TTC549 (cell line): ENCODE results near the gene CSH2.

Source experiments
- FAIRE-seq: peaks from 2 replicates; lab custom pipeline; 2012; peaks lifted over from hg19 to GRCh38; lab: Jason Lieb, UNC

CSH2 gene

DNA sequence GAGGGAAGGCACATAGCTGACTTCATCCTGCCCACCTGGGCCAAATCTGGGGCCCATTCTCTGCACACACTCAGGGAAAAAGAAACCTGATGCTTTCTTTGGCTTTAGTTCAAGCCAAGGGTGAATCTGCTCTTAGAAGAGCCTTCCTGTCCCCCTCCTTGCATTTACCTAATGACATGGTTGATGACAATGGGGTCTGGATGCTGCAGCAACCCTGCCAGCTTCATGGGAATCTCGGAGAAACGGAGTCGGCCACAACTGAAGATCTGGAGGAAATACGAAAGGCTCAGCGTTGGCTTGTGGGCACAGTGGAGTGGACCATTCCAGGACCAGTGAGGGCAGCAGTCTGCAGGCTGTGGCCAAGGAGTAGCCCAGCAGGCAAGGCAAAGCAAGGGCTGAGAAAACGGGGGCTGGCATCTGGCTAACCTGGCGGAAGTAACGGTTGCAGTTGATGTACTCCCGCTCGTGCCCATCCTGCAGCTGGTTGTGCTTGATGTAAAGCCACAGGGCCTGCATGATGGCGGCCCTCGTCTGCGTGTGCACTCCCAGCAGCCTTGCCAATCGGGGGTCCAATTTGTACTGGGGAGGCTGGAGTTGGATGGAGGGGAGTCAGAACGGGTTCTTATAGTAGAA, 39.6 kb downstream of the CSH2 start:
- no peak for FAIRE-seq

DNA sequence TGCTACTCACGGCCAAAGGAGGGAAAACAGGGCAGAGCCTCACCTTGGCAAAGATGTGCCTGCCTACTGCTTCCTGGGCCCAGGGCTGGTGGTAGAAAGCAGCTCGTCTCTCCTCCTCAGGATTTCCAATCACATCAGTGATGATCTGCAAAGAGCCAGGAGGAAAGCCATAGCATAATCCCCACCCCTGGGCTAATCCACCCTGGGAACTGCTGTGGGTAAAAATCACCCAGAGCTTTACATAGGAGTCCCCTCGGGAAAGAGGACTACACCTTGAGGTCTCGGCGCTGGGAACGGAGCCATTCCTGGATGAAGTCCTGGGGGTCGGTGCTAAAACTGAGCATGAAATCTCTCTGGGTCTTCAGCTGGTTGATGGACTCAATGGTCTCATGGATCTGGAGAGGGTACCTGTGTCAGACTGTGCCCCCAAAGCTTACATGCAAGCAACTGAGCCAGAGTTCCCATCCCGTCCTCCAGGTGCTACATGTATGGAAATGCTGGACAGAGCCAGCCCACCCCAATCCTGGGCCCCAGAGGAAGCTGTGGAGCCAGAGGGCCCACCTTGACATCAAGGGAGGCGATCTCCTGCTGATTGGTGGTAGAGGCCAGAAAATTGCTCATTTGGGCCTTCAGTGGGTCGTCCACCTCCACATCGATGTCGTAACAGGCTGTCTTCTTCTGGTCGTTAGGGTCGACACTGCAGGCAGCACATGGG, 40.3 kb downstream of the CSH2 start:
- no peak for FAIRE-seq

DNA sequence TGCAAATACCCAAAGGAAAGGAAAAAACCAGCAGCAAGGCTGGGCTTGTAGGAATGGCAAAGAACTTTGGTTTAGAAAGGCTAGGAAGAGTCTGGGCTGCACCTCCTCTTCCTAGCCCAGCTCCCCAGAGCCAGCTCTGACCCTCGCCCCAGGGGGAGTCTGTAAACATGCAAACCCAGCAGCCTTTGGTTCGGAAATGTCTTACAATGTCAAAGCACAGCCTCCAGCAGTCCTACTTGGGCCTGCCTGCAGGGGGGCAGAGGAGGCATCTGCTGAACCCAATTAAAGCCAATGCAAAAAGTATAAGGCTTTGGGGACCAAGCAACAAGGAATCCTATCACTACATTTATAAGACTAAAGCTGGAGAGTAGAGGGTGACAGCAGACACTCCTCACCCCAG, 41.0 kb downstream of the CSH2 start:
- no peak for FAIRE-seq

DNA sequence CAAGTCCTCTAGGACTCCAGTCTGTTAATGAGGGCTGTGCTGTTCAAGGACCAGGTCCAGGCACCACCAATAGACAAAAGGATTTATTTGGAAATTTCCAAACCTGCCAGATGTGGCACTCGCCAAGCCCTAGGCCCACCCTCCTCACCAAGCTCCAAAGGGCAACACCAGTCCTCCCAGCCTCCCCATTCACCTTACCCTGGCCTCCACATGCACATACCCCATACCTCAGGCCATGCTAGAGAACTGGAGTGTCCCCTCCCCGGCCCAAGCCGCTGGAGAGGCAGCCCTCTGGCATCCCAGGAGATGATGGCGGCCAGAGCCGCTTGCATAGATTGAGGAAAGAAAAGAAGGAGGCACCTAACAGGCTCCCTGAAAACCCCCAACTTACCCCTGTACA, 41.5 kb downstream of the CSH2 start:
- no peak for FAIRE-seq

DNA sequence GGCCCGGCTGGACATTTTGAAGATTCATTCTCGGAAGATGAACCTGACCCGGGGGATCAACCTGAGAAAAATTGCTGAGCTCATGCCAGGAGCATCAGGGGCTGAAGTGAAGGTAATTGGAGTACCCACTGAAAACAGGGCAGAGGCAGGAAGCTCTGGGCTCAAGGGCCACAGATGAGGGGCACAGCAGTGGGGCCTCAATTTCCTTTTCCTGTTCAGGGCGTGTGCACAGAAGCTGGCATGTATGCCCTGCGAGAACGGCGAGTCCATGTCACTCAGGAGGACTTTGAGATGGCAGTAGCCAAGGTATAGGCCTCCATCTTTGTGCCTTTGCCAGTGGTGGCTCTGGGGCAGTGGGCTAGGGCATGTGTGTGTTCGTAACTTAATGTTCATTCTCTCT, 42.0 kb downstream of the CSH2 start:
- no peak for FAIRE-seq

DNA sequence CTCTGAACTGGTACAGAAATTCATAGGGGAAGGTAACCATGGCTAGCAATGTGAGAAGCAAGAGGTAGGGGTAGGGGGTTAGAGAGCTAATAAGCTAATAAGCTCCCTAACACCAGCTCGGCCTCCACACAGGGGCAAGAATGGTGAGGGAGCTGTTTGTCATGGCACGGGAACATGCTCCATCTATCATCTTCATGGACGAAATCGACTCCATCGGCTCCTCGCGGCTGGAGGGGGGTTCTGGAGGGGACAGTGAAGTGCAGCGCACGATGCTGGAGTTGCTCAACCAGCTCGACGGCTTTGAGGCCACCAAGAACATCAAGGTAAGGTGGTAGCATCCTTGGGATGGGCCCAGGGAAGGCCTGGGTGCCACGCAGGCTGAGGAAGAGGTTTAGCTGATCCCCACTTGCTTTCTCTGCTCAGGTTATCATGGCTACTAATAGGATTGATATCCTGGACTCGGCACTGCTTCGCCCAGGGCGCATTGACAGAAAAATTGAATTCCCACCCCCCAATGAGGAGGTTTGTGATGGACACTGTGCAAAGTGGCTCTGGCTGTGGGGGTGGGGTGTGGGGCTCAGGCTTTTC, 42.5 kb downstream of the CSH2 start:
- FAIRE-seq, result no peak

DNA sequence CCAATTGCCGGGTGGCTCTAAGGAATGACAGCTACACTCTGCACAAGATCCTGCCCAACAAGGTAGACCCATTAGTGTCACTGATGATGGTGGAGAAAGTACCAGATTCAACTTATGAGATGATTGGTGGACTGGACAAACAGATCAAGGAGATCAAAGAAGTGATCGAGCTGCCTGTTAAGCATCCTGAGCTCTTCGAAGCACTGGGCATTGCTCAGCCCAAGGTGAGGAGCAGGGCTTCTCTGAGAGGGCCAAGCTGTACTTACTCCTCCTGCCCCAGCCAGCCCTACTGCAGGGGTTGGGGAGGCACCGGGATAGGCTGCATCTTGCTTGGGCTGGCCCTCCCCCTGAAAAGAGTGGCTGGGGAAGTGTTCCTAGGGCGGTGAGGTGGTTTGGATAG, 43.2 kb downstream of the CSH2 start:
- FAIRE-seq, result no peak

DNA sequence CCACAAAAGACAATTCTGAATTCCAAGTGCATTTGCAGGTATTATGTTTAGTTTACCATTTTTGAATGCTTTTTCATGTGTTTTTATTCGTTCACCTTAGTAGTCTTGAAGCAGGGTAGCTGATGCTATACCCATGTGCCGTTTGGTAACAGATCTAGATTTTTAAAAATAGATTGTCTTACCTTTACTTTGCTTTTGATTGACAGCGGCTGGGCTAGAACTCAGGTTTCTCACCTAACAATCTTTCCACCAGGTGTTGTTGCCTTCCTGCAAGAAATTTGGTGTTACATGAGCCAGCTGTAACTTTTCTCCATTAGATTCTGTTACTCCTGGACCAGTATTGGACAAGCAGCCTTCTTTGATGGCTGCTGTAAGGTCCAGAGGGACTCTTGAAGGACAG, 44.5 kb downstream of the CSH2 start:
- FAIRE-seq, result no peak

DNA sequence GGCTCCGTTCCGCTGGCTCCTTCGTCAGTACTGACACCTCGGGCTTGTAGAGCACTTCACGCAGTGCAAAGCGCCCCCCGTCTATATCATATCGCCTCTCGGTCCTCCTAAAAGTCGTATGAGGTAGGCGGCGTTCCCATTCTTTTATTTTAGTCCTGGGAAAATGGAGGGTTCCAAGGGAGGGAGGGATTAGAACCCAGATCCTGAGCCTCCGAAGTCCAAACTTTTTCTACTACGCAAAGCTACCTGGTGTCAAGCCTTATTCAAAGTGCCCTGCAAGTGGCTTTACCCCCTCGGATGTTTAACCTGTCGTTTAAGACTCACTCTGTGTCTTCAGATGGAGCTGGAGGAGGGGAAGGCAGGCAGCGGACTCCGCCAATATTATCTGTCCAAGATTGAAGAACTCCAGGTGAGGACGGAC, 45.7 kb downstream of the CSH2 start:
- no peak for FAIRE-seq

DNA sequence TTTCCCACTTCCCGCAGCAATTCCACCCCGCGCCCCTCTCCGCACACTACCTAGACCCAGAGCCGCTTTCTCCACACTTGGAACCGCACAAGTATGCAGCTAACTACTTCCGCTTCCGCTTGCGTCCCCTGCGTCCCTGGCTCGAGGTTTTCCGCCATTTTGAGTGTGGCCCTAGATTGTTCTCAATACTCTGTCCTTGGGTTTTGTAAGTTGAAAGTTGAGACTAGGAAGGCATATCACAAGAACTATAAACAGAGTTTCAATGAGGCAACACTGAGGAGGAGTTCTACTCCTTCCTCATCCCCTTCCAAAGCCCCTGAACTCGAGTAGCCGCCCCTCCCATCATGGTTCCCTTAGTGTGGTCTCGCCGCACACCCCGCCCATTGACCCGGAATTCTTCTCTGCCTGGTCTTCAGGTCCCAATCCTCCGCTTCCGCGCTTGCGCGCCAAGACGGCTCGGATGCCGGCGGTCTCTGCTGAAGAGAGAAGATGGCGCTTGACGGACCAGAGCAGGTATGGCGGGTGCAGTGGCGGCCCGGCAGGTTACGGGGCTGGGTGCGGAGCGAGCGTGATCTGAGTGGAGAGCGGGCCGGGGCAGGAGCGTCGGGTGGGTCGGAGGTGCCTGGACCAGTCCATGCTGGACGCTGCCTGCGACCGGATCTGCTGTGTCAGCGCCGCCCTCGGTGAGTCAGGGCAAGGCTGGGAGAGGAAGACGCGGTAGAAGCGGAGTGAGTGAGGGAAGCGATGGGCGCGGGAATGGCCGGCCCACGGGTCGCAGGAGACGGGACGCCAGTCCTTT, 46.3 kb downstream of the CSH2 start, which contains the start of the genes FTSJ3 and PSMC5:
Gene FTSJ3, minus strand, starts transcription at position 662 of the 799 bp plus-strand sequence. CDS start 761 bp downstream, outside the sequence.
Gene PSMC5, plus strand, starts transcription at position 430 of the 799 bp plus-strand sequence. Its CDS starts 60 bp downstream, at position 490.
- no peak for FAIRE-seq

DNA sequence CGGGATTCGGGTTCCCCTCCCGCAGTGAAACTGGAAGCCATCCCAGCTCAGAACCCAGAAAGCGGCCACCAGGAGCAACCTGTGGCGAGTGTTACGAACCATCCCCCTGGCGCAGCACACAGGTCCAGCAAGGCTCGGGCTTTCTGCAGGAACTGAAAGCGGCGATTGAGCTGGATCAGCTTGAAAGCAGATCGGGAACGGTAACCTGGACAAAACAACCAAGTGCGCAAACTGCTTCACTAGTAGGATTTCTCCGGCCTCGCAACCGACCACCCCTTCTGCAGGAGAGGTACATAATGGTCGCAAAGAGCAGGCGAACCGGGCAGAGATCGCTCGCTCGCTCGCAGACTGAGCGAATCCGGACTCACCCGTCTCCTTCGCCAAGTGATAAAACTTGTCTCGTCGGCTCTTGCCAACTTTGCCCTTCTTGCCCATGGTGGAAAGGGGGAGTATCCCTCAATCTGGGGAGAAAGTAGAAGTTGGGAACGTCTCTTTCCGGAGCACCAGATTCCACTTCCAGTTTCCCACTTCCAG, 46.9 kb downstream of the CSH2 start:
- FAIRE-seq, result no peak

DNA sequence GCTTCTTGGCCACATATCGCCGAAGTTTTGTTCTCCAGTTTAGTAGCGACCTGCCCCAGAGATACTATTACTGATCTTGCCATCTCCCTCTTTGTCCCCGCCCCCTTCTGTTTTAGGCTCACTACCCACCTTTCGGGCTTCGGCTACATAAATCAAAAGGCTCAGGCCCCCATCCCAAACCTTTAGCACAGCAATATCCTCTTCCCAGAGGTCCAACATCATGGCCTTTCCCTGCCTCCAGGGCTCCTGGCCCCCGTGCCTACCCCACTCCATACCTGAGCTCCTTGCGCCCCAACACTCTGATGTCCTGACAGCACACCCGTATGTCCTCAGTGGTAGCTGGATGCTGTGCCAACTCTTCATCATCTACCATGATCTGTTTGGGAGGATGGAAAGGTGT, 49.1 kb downstream of the CSH2 start:
- FAIRE-seq, result no peak

DNA sequence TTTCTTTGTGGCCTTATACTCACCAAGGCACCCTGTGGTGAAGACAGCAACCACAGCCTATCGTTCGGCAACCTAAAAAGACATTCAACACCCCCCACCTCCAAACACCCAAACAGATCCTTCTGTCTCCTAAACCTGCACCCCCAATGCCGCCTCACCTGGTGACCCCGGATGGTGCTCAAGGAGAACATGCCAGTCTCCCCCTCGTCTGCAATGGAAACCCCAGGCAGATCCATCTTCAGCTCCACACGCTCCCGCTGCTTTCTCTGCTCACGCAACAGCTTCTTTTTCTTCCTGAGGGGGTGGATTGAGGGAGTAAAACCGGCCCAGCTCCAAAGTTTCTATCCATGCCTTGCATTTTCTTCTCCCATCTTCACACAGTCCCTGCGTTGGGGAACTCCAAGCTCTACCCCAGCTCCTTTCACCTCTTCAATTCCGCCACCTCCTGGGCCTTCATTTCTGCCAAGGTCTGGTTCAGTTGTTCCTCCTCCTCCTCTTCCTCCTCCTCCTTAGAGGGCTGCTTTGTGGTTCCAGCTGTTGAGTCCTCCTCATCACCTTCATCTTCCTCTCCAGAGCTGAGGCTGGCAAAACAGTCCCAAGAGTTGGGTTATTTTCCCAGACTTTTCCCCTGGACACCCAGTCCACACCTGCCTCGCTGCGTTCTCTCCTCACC, 49.7 kb downstream of the CSH2 start:
- no peak for FAIRE-seq

DNA sequence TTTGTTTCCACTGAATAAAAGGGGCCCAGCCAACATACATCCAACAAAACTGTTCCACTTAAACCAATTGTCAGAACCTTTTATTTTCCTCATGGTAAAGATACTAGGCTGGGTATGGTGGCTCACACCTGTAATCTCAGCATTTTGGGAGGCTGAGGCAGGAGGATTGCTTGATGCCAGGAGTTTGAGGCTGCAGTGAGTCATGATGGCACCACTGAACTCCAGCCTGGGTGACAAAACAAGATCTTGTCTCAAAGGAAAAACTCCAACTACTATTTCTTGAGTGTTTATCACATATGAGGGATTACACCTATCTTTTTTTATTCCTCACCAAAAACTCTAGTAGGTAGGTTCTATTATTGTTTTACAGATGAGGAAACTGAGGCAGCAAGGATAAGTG, 50.9 kb downstream of the CSH2 start:
- no peak for FAIRE-seq
